Amniotic epithelial cell (primary cell): ENCODE measurements around the gene MT1F.
"Not testable (repeated sequence)": the region's sequence is repeated elsewhere in the genome, so short reads cannot be mapped to it uniquely, and the experiment has no call there.

ENCODE experiments used
- DNase-seq: peaks from one replicate; pipeline ENCODE4 v3.0.0-alpha.2; 2010; ENCODE audit warnings: low read depth

Gene MT1F

DNA sequence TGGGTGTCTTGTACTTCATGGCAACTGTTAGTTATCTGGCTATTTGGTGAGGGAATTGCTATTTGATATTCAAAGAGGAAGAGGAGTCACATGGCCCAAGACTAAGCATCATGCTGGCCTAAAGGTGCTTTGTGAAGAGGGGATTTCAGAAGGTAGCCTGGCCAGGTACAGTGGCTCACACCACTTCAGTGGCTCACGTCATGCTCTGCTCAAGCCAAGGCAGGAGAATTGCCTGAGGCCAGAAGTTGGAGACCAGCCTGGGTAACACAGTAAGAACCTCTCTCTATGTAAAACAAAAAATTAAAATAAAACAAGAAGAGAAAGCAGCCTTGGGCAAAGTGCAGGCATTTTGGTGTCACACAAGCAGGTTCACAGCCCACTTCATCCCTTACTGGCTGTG, 12.4 kb upstream of the MT1F start:
- no peak for DNase-seq

DNA sequence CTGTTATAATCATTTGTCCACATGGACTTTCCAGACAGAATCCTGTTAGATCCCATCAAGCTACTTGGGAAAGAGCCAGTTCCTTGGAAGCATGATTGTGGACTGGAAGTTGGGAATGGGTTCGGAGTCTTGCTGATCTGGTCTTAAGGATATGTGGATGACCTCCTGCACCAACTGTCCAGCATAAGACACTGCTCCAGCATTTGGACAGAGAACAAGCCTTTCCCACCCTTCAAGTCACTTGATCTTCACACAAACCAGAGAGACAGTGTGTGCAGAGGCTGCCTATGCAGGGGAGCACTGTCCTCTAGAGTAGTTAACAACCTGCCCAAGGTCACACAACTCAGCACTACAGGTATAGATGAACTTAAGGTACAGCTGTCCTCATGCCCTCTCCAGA, 11.9 kb upstream of the MT1F start:
- DNase-seq: no peak

DNA sequence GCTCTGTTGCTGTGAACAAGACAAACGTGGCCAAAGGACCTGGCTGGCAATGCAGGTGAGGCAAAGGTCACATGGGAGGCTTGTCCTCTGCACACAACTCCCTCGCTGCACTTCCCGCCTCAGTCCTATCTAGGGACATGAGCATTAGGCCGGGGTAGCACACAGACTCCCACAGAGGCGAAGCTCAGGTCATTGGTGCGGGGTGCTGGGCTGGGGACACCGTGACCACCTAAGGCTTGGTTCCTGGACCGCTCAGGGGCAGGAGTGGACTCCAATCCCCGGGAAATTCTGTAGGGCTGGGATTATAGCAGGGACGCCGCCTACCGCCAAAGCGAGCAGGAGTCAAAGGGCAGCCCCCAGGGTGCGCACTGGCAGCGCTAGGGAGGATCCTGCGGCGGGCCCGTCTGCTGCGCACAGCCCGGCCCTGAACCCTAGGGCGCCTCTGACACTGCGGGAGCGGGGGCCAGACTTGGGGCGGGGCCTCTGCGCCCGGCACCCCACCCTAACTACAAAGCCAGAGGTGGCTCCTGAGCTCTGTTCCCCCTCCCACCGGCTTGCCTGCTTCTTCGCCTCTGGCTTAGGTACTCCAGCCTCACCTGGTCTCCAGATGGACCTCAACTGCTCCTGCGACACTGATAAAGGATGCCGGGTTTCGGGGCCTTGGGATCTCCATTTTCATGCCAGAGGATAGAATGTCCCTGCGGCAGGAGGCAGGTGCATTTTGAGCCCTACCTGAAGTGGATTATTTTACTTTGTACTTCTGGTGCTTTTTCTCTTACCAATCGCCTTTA, 9.9 kb upstream of the MT1F start:
- no peak for DNase-seq

DNA sequence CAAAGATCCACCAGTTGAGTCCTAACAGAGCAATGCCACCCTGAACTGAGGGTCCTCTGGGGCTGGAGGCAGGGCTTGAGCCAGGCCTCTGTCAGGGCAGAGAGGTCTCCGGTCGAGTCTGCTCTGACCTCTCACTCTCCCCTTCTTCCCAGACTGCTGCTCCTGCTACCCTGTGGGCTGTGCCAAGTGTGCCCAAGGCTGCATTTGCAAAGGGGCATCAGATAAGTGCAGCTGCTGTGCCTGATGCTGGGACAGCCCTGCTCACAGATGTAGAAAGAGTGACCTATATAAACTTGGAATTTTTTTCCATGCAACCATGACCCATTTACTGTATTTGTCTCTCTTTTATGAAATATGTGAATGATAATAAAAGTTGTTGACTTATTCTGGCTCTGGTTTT, 8.5 kb upstream of the MT1F start:
- DNase-seq: no peak

DNA sequence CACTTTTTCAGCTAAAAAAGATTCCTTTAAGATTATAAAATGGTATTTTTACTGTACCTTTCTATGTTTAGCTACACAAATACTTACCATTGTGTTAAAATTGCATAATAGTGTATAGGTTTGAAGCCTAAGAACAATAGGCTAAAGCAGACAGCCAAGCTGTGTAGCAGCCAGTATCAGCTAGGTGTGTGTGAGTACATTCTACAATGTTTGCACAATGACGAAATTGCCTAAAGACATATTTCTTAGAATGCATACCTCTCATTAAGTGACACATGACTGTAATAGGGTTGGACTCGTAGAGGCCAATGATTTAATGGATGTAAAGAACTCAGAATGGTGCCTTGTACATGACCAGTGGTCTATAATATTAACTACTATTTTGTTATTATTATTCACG, 7.9 kb upstream of the MT1F start:
- DNase-seq: no peak

DNA sequence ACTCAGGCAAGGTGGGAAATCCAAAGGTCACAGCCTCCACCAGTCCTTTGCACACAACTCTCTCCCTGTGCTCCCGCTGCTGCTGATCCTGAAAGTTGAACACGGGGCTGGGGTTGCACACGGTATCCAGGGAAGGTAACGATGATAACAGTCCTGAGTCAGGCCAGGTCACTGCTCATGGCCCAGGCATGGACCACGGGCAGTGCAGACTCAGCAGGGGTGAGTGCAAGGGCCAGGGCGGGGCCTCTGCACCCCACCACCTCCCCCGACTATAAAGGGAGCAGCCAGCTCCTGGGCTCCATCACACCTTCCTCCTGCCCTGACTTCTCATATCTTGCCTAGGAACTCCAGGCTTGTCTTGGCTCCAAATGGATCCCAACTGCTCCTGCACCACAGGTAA, 6.2 kb upstream of the MT1F start, which contains the start of gene MT1B:
TSS of gene MT1B (plus strand) at position 301 of the 400 bp plus-strand sequence. CDS start at position 369, 68 bp downstream.
- no peak for DNase-seq

DNA sequence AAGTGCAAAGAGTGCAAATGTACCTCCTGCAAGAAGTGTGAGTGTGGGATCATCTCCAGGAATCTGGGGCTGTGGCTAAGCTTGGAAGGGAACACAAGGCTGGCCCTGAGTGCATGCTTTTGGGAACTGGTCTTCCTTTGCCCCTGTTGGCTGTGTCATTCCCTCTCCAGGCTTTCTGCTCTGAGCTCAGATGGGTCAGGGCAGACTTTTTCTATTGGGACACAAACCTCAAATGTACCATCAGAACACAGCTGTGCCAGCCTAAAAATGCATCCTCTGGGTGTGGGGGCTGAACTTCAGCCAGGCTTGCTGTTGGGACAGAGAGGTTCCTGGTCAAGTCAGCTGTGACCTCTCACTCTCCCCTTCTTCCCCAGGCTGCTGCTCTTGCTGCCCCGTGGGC, 5.2 kb upstream of the MT1F start:
- DNase-seq: no peak

DNA sequence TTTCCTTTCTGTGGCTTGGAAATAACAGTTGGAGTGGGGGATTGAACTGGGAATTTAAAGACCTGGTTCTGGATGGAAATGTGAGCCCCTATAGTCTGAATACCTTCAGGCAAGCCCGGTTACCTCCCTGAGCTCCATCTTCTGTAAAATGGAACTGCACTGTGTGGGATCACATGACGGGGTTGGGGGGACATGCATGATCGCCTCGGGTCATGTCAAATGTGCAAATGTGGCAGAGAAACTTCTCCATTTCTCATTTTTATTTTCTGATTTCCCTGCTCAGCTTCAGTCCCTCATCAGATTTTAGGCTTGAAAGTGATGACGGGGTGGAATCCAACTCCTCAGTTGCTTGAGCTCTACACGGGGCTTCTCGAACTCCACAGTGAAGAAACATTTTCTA, 4.5 kb upstream of the MT1F start:
- DNase-seq: no peak

DNA sequence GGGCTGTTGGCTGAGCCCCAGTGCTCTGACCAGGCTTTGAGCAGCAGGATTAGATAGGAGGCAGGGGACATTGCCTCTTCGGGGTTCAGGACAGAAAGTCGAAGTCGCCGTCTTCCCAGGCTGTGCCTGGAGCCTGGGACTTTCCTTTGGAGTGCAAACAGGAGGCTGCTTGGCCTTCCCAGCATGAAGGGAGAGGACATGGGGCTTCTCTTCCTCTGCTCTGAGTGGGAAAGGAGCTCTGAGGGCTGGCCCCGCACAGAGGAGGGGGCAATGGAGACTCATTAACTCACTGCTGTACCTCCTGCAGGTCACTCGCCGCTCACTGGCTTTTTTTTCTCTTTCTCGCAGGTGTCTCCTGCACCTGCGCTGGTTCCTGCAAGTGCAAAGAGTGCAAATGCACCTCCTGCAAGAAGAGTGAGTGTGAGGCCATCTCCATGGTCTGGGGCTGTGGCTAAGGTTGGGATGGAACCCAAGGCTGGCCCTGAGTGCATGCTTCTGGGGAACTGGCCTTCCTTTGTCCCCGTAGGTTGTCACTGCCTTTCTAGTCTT, 642 bp downstream of the MT1F start:
- DNase-seq: no peak

DNA sequence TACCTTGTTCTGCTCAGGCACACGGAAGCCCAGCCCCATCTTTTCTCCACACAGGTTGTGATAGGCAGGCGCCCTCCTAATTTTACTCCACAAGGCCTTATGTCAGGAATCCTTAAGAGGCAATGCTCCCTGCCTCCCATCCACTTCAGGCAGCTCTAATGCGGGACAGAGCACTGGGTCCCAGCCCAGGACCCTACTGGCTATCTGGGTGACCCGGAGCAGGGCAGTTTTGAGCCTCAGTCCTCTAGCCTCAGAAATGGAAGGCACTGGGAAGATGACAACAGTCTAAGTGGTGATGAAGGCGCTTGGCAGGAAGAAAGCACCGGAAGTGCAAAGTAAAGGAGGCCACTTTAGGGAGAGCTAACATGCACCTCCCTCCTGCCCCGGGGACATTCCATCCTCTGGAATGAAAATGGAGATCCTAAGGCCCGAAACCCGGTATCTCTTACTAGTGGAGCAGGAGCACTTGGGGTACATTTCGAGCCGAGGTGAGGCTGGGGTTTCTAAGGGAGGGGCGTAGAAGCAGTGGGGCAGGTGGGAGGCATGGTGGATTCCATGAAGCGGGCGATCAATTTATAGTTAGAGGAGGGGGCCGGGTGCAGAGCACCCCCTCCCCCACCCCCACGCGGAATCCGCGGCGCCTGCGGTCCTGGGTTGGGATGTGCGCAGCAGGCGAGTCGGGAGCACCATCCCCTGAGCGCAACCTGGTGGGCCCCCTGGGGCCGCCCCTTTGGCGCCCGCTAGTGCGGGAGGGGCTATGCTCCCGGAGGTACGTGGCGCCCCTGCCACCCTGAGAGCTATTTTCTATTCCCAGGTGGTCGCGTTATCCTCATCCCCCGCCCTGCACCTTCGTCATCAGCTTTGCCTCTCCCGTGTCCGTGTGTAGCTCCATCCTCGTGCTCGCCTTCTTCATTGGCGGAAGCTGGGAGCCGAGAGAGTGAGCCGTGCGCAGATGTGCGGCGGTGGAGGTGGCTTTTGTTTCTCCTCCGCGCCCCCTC, 4.9 kb downstream of the MT1F start:
- no peak for DNase-seq

DNA sequence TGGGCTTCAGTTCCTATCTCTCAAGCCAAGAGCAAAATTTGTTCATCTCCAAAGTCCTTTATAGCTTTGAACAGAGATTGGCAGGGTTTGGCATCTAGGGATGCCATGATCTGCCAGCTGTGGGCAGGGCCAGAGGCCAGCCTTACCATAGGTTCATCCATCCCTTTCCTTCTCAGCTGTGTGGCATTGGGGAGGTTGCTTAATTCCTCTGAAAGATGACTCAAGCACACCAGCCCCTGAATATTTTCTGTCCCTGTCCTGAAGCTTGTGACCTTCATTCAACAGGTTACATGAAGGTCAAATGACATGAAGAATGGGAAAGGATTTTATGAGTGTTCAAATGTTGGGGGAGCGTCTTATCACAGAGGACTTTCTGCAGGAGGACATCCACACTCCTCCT, 6.7 kb downstream of the MT1F start:
- DNase-seq: no peak

DNA sequence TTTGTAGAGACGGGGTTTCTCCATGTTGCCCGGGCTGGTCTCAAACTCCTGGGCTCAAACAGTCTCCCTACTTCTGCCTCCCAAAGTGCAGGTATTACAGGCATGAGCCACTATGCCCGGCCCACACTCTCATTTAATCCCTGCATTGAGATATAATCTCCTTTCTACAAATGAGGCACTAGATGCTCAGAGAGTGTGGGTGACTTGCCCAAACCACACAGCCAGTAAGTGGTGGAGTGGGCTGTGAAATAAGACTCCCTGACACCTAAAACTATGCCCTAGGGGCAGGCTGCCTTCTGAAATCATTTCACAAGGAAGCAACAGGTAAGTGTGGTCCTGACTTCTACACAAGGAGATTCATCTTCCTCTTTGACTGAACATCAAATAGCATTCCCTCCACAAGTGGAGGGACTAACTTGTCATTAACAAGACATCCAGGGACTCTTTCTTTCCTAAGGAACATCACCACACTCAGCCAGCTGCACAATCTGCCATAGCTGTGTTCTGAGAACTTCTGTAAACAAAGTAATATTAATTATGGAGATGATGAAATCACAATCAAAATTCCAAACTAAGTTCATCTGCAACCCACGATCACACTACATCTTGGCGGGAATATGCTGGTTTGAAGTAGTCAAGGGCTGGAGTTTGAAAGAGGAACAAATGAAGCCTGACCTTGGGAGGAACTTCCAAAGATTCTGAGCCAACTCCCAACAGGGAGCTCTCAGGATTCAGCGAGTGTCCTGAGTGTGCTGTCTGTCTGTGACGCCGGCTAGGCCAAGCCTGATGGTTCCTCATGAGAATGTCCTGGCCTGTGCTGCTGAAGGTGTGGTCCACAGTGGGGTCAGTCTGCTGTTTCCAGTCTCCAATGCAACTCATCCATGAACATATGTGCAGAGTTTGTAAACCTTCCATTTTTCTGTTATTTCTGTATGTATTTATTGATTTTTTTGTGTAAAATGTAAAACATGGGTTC, 7.8 kb downstream of the MT1F start:
- DNase-seq: not testable (repeated sequence)

DNA sequence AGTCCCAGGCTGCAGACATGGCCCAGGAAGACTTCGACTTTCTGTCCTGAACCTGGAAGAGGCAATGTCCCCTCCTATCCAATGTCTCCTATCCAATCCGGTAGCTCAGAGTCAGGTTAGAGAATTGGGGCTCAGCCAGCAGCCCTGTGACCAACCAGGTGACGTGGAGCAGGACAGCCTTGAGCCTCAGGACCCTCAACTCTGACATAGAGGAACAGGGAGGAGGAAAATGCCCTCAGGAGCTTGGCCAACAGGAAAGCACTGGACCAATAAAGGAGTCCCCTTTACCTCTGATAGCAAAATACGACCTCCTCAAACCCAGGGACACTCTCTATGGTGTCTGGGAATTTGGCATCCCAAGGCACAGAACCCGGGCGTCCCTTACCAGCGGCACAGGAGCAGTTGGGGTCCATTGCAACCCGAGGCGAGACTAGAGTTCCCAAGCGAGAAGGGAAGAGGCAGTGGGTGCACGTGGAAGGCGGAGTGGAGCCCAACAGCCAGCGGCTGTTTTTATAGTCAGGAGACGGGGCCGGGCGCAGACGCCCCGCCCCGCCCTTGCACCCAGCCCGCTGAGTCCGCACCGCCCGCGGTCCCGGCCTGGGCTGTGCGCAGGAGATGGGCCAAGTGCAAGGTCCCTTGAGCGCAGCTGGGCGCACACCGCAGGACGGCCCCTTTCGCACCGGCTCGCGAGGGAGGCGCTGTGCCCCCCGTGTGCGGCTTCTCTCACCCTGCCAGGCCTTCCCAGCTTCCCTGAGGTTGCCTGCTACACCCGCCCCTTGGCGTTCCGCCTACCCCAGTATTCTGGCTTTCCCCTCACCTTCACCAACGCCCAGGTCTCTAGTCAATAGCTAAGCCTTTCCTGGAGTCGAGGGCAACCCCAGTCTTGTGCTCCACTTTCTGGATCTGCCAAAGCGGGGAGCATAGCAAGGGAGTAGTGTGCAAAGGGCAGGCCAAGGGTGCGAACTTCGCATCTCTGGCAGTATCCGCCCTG, 10.1 kb downstream of the MT1F start, which contains the start of gene MT1G:
TSS of gene MT1G (minus strand) at position 485 of the 991 bp plus-strand sequence. CDS start at position 413, 72 bp downstream.
- DNase-seq: peak; percentile 19

DNA sequence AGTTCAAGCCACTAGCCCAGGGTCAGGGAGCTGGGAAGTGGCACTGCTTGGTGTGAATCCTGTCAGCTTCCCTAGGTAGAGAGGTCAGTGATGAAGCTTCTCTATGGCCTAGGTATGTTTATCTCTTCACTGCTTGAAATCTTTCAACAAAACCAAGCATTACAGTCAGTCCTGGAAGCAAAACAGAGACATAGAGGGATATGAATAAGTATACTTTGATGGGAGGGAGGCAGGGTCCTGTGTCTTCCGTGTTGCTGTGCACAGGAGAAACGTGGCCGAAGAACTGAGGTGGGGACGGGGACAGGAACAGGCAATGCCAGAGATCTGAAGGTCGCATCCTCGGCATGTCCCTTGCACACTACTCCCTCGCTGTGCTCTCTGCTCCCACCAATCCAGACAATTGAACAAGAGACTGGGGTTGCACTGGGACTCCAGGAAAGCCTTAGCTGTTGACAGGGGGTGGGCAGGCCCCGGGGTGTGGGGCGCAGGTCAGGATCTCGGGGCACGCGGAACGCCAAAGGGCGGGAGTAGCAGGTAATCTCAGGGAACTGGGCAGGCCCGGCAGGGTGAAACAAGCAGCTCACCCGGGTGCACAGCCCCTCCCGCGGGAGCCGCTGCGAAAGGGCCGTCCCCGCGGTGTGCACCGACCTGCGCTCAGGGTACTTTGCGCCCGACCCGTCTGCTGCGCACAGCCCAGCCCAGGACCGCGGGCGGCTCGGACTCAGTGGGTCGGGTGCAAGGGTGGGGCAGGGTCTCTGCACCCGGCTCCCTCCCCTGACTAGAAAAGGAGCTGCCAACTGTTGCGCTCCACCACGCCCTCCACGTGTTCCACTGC, 11.5 kb downstream of the MT1F start, which contains the start of gene MT1H:
TSS of gene MT1H (plus strand) at position 810 of the 835 bp plus-strand sequence. CDS start 71 bp downstream, outside the sequence.
- DNase-seq: no peak

DNA sequence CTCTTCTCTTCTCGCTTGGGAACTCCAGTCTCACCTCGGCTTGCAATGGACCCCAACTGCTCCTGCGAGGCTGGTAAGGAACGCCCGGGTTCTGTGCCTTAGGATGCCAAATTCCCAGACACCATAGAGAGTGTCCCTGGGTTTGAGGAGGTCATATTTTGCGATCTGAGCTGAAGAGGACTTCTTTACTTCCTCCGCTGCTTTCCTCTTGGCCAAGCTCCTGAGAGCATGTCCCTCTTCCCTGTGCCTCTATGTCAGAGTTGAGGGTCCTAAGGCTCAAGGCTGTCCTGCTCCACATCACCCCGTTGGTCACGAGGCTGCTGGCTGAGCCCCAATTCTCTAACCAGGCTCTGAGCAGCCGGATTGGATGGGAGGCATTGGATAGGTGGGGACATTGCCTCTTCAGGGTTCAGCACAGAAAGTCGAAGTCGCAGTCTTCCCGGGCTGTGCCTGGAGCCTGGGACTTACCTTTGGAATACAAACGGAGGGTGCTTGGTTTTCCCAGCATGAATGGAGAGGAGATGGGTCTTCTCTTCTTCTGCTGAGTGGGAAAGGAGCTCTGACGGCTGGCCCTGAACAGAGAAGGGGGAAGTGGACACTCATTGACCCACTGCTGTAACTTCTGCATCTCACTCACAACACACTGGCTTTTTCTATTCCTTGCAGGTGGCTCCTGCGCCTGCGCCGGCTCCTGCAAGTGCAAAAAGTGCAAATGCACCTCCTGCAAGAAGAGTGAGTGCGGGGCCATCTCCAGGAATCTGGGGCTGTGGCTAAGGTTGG, 12.3 kb downstream of the MT1F start:
- no peak for DNase-seq

DNA sequence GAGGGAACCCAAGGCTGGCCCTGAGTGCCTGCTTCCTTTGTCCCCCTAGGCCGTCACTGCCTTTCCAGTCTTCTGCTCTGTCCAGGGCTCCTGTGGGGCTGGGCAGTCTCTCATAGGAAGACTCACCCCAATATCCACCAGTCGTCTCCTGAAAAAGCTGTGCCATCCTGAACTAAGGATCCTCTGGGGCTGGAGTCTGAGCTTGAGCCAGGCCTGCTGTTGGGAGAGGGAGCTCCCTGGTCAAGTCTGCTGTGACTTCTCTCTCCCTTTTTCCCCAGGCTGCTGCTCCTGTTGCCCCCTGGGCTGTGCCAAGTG, 12.8 kb downstream of the MT1F start:
- DNase-seq: no peak

DNA sequence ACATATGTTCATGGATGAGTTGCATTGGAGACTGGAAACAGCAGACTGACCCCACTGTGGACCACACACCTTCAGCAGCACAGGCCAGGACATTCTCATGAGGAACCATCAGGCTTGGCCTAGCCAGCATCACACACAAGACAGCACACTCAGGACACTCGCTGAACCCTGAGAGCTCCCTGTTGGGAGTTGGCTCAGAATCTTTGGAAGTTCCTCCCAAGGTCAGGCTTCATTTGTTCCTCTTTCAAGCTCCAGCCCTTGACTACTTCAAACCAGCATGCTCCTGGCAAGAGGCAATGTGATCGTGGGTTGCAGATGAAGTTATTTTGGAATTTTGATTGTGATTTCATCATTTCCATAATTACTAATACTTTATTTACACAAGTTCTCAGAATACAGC, 13.9 kb downstream of the MT1F start:
- not testable (repeated sequence) for DNase-seq

DNA sequence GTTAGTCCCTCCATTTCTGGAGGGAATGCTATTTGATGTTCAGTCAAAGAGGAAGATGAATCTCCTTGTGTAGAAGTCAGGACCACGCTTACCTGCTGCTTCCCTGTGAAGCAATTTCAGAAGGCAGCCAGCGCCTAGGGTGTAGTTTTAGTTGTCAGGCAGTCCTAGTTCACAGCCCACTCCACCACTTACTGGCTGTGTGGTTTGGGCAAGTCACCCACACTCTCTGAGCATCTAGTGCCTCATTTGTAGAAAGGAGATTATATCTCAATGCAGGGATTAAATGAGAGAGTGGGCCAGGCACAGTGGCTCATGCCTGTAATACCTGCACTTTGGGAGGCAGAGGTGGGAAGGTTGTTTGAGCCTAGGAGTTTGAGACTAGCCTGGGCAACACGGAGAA, 14.4 kb downstream of the MT1F start:
- DNase-seq: not testable (repeated sequence)
